UCSD-AML1 (cell line): ENCODE data around the gene REG3G.
"Not testable (repeated sequence)": the region's sequence is repeated elsewhere in the genome, so short reads cannot be mapped to it uniquely, and the experiment has no call there.

Source experiments
- DNase-seq: peaks from one replicate; lab custom pipeline; 2025; ENCODE audit not compliant: unreplicated experiment; lab: John Stamatoyannopoulos, UW

Gene REG3G

GRCh38 chr2:79013629-79014028, 11.9 kb upstream of the REG3G start:
- DNase-seq, result no peak

DNA sequence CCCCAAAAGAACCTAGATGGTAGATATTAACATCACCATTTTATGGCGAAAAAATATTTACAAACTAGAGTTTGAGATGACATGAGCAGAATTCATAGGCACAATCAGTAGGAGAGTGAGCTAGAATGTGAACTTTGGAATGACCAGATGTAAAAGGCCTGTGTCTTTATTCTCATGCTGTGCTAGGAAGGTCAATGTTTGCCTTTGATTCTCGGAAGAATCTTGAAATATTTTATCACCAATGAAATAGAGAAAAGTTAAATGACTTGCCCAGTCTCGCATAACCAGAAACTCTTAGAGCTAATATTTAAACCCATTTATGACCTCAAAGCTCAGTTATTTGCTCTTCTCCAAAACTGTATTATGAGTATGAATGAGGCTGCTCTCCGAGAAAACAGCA, 9.2 kb upstream of the REG3G start:
- DNase-seq, result no peak

DNA sequence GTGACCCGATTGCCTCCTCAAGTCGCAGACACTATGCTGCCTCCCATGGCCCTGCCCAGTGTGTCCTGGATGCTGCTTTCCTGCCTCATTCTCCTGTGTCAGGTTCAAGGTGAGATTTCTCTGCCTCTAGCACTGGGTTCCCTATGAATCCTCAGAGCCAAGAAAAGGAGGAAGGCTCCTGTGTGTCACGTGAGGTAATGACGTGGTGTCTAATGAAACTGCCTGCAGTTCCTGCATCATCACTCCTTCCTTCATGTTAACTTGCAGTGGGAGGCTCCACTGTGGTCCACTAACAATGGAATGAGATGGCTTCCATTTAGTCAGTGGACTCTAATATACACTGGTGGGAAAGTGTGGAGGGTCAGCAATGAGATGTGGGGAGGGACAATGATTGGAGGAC, 559 bp downstream of the REG3G start:
- DNase-seq, result no peak

- no peak for DNase-seq
Observed at GRCh38 chr2:79039944-79040343, 14.4 kb downstream of the REG3G start.

DNA sequence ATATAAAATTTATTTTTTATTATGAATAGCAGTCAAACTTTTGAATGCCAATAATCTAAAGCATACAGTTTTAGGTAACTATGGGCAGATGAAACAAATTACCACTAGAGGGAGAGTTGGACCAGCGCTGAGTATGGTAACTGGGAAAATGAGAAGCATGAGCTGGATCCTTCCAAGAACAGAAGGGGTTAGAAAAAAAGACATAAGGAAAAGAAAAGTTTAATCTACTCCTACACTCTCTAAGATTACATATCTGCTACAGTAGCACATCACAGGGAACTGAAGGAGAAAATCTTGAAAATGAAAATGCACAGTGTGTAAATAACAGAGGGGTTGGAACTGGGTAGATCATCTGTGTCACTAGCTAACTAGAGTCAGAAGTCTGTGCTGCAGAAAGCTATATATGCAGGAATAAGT, 15.5 kb downstream of the REG3G start:
- DNase-seq, result no peak

DNA sequence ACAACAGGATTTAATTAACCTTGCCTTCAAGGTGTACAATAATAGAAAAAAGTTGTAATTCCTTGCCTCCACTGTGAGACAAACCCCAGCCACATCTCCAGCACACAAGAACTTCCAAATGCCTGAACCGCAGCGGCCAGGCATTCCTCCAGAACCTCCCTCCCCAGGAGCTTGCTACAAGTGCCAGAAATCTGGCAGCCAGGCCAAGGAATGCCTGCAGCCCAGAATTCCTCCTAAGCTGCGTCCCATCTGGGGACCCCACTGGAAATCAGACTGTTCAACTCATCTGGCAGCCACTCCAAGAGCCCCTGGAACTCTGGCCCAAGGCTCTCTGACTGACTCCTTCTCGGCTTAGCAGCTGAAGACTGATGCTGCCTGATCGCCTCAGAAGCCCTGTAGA, 28.0 kb downstream of the REG3G start:
- DNase-seq, result not testable (repeated sequence)

- peak; percentile 40 for DNase-seq
Observed at GRCh38 chr2:79054769-79055168, 29.3 kb downstream of the REG3G start.

DNA sequence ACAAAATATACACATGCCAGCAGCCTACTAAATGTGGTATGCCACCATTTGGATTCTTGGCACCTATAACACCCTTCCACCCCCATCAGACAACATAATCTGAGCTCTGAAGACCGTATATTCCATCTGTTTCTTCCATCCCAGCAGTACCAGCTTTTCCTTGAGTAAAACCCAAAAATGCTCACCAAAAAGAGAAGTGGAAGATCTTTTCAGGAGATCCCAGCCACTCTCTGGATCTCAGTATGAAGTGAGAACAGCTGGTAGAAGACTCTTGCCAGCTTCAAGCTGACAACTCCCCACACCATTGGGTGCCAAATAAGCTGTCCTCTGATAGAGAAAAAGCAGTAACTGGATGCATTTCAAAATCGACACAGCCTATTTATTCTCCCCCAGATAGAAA, 39.7 kb downstream of the REG3G start:
- no peak for DNase-seq

DNA sequence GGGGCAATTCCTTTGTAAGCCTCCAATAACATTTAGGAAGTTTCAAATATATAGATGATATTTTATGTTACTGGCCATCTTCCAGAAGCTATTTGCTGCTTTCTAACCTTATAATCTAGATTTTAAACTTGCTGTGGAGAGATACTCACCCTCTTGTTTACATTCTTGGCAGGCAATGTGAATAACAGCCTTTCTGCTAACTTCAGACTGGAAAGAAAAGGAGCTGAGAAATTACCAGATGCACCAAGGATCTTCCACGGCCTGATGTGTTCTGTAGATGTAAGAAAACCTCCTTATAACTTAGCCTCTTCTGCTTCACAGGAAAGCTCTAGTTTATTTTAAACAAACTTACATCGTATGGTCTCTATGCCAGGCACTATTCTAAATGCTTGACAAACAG, 45.6 kb downstream of the REG3G start:
- no peak for DNase-seq
